ENCODE results near the gene KCNN4. TPM values are rescaled to one million over a fixed set of nuclear protein-coding genes. Genes with fewer than 3 reads are reported as not detected.

Gene KCNN4
- total RNA-seq, 1 experiment from 2014 or later: 0.26 TPM

DNA sequence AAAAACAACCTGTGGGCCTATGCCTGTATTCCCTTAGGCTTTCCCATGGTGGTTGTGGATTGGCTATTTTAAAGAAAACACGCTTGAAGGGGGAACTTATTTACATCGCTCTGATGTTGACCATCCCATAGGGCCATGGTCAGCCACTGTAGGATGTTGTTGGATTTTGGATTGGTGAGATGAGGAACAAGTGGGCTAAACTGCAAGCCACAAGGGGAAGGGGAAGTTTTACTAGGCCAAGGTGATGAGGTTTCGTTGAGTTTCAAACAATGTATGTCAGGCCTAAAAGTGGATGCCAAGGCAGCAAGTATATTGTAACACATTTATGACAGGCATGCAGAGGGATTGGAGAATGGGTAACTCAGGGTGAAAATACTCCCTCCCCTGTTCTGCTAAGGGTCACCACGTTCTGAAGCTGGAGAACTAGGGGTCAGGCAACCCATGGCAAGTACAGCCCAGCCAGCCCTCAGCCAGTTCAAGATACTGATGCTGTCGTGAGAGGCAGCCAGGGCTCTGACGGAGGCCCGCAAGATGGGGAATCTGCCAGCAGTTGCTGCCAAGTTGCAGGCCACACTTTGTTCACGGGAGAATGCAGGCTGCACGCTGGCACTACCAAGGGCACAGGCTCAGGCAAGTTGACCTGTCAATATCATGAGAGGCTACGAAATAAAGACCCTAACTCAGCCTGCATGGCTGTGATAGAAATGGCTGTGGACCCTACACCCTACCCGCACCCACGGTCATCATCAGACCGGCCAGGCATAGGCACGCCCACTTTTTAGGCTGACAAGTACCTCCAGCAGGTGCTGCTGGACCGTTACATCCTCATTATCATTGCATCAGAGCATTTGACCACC lies 53.8 kb downstream of the KCNN4 start:
- WGBS (ENCODE audit: extremely low coverage, insufficient read length, low lambda C conversion rate): no CpG with 5 or more reads among the region's 15 CpGs
- H3K4ac ChIP-seq (ENCODE audit: low read depth, low read length): no peak overlapping the region
- DNase-seq: no peak
- H3K27me3 ChIP-seq (ENCODE audit: insufficient read depth, low read length): no peaks in the 10 kb centered on the region
- Mint-ChIP-seq H3K27me3 (ENCODE audit: low read depth) (peaks cover 4% of the 10 kb centered on the region; the same call in 1 of the 2 replicates), H3K9me3 (no peaks in the 10 kb centered on the region), H3K4me3 (no peak overlapping the region), H3K27ac (no peak overlapping the region; a peak in 1 of 7 replicates), H3K36me3 (ENCODE audit: insufficient read depth in 1 of 3, low read depth in 3 of 3) (peaks cover 9 to 36% (median 22%) of the 10 kb centered on the region in 3 experiments; a peak in 6 of 7 replicates), H3K4me1 (peaks cover 0 to 4% of the 10 kb centered on the region in 2 experiments; a peak in 1 of 4 replicates)
- no peaks in the 10 kb centered on the region for H3K79me2 ChIP-seq (ENCODE audit: insufficient read depth, low read length)
- no peak overlapping the region for H2BK15ac ChIP-seq (ENCODE audit: low read depth, low read length)
- H3K4me2 ChIP-seq (ENCODE audit: insufficient read depth, insufficient read length, low read length): no peak overlapping the region
- H4K8ac ChIP-seq (replicated peaks; ENCODE audit: insufficient read length, low read depth, low read length): no peak overlapping the region
- H4K5ac ChIP-seq (ENCODE audit: insufficient read length, low read depth, low read length): no peak overlapping the region
- no peak overlapping the region for H2BK12ac ChIP-seq (ENCODE audit: insufficient read length, low read depth, low read length)
- TF ChIP-seq, protein P1, sequence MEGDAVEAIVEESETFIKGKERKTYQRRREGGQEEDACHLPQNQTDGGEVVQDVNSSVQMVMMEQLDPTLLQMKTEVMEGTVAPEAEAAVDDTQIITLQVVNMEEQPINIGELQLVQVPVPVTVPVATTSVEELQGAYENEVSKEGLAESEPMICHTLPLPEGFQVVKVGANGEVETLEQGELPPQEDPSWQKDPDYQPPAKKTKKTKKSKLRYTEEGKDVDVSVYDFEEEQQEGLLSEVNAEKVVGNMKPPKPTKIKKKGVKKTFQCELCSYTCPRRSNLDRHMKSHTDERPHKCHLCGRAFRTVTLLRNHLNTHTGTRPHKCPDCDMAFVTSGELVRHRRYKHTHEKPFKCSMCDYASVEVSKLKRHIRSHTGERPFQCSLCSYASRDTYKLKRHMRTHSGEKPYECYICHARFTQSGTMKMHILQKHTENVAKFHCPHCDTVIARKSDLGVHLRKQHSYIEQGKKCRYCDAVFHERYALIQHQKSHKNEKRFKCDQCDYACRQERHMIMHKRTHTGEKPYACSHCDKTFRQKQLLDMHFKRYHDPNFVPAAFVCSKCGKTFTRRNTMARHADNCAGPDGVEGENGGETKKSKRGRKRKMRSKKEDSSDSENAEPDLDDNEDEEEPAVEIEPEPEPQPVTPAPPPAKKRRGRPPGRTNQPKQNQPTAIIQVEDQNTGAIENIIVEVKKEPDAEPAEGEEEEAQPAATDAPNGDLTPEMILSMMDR (conservative IDR thresholded peaks at IDR 0.05): no peak
- H3K9me3 ChIP-seq (ENCODE audit: control insufficient read depth, low read depth, low read length): no peaks in the 10 kb centered on the region
- H3K27ac ChIP-seq (ENCODE audit: insufficient read length, low read depth, low read length): no peak overlapping the region
- no peak overlapping the region for H3K18ac ChIP-seq (ENCODE audit: insufficient read length, low read depth, low read length)
- H3T11ph ChIP-seq (ENCODE audit: low read length): no peak overlapping the region
- no peak overlapping the region for H2BK5ac ChIP-seq (ENCODE audit: insufficient read length, low read length)
- no peaks in the 10 kb centered on the region for H3K4me1 ChIP-seq (ENCODE audit: insufficient read depth, low read length)
- no peak overlapping the region for H3K9ac ChIP-seq (ENCODE audit: extremely low read depth, insufficient read length, low read length)
- no peak overlapping the region for H2BK120ac ChIP-seq (ENCODE audit: low read depth, low read length, poor library complexity, severe bottlenecking)
- no peak overlapping the region; the same call in 1 of the 2 replicates for H3K14ac ChIP-seq (ENCODE audit: insufficient read depth, low read length)
- peaks cover 2% of the 10 kb centered on the region for H3K23me2 ChIP-seq (ENCODE audit: insufficient read length, low read depth, low read length, poor library complexity, severe bottlenecking)
- H3K79me1 ChIP-seq (ENCODE audit: insufficient read depth, low read depth, low read length, poor library complexity, severe bottlenecking): no peaks in the 10 kb centered on the region
- no peak overlapping the region for H2BK20ac ChIP-seq (ENCODE audit: low read depth, low read length, poor library complexity, severe bottlenecking)
- no peaks in the 10 kb centered on the region for H4K20me1 ChIP-seq (ENCODE audit: control insufficient read depth, insufficient read depth, insufficient read length)
- H3K23ac ChIP-seq (ENCODE audit: insufficient read length, low read depth, low read length): no peak overlapping the region
- no peak overlapping the region for H2AFZ ChIP-seq (ENCODE audit: low read length)
- H2AK5ac ChIP-seq (ENCODE audit: insufficient read length, low read length): no peak overlapping the region
- H4K91ac ChIP-seq (ENCODE audit: insufficient read length, low read depth, low read length): no peak overlapping the region
- no peak overlapping the region for H3K56ac ChIP-seq (ENCODE audit: insufficient read length, low read depth, low read length)
